Smooth muscle cell (in vitro differentiated cells): ENCODE results near the gene TM9SF3. TPM values are rescaled to one million over a fixed set of nuclear protein-coding genes. Genes with fewer than 3 reads are reported as not detected.

Source experiments
- DNase-seq: peaks from one replicate; lab custom pipeline; 2025; ENCODE audit not compliant: unreplicated experiment; lab: John Stamatoyannopoulos, UW
- H2AFZ ChIP-seq: fragments of 200-600 bp; sonication (generic); 2 replicates; pipeline ENCODE4 v1.6.0; 2016; ENCODE audit warnings: antibody characterized with exemption, low read depth, mild to moderate bottlenecking
- H3F3A ChIP-seq: fragments of 200-600 bp; sonication (generic); 2 replicates; pipeline ENCODE4 v1.6.0; 2017; ENCODE audit warnings: antibody characterized with exemption, low read depth
- H3K27ac ChIP-seq: fragments of 200-600 bp; sonication (generic); 2 replicates; pipeline ENCODE4 v1.5.1; 2016; ENCODE audit warnings: low read depth, mild to moderate bottlenecking
- H3K27me3 ChIP-seq: fragments of 200-600 bp; sonication (generic); 2 replicates; pipeline ENCODE4 v1.6.1; 2016; ENCODE audit warnings: low read depth, mild to moderate bottlenecking
- H3K36me3 ChIP-seq: fragments of 200-600 bp; sonication (generic); 2 replicates; pipeline ENCODE4 v1.5.1; 2016; ENCODE audit warnings: low read depth
- H3K4me1 ChIP-seq: fragments of 200-600 bp; sonication (generic); 2 replicates; pipeline ENCODE4 v1.5.1; 2016; ENCODE audit warnings: low read depth
- H3K4me2 ChIP-seq: fragments of 200-600 bp; sonication (generic); 2 replicates; pipeline ENCODE4 v1.6.0; 2016; ENCODE audit warnings: mild to moderate bottlenecking
- H3K4me3 ChIP-seq: fragments of 200-600 bp; sonication (generic); 2 replicates; pipeline ENCODE4 v1.5.1; 2016; ENCODE audit warnings: mild to moderate bottlenecking
- H3K79me2 ChIP-seq: fragments of 200-600 bp; sonication (generic); 2 replicates; pipeline ENCODE4 v1.6.0; 2016; ENCODE audit warnings: low read depth, mild to moderate bottlenecking
- H3K9ac ChIP-seq: fragments of 200-600 bp; sonication (generic); 2 replicates; pipeline ENCODE4 v1.6.0; 2016; ENCODE audit warnings: low read depth
- H3K9me3 ChIP-seq: fragments of 200-600 bp; sonication (generic); replicated peaks from 2 replicates; pipeline ENCODE4 v1.5.1; 2016; ENCODE audit warnings: low read depth
- H4K20me1 ChIP-seq: fragments of 200-600 bp; sonication (generic); 2 replicates; pipeline ENCODE4 v1.6.0; 2016; ENCODE audit warnings: low read depth
- WGBS: methylation state at CpG from one replicate; pipeline ENCODE4 v1.1.7; 2016; ENCODE audit warnings: low lambda C conversion rate; 5-methylcytosine and 5-hydroxymethylcytosine counted together
- polyA plus RNA-seq: library from polyadenylated mRNA; unstranded; fragments of >200 nt; fragmentation: Nextera tagmentation; extraction: Ambion mirVana; gene quantifications from 2 replicates; pipeline ENCODE4 v1.2.1, GENCODE V29; 2016
- total RNA-seq: library from RNA; depleted of rRNA; stranded (reverse); fragments of >200 nt; gene quantifications from 2 replicates; pipeline ENCODE4 v1.2.3, GENCODE V29; 2014
- TF ChIP-seq, protein P1 (sequence below): fragments of 200-600 bp; sonication (generic); IDR thresholded peaks from 2 replicates; pipeline ENCODE4 v1.5.1; 2017; ENCODE audit warnings: borderline replicate concordance, mild to moderate bottlenecking, antibody characterized with exemption; ENCODE audit not compliant: insufficient read depth, poor library complexity, severe bottlenecking

Gene TM9SF3
- total and polyA plus RNA-seq, 2 experiments from 2014 or later = 126 to 138 TPM

DNA sequence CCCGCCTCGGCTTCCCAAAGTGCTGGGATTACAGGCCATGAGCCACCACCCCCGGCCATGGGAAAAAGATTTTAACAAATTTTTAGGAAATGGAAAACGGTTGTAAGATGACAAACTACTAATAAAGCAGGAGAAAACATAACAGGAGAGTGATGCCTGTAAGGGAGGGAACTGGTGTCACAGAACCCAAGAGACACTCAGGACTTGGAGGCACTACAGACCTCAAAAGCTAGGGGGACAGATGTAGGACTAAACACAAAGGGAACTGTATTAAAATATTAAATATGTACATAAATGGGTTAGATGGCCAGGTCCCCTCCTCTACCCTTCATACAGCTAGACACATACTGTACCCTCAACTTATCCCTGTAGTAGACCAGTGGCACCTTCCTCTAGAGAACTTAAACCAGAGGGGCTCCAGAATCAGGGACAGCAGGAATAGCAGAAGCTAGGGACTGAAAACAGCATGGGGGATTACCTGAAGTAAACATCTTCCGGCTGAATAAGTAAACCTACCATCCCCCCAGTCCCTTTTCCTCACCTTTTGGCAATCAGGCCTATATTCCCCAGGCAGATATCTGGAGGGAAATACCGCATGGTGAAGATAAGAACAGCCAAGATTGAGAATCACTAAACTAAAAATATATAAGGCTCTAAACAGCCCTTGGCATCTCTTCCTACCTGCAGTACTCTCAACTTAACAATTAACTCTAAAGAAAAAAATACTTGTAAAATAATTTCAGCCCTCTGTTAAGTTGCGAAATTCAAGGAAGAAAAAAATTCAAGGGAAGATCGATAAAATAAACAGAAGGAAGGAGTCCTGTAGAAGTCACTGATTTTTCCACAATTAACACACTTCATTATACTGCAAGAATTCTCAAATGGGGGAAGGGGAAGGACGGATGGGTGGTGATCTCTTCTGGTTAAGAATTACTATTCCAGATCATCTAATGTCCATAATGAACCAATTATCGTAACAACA, 15.5 kb downstream of the TM9SF3 start:
- Histone ChIP-seq H3K79me2 (peaks cover 97% of the 10 kb centered on the region), H3K27me3 (no peaks in the 10 kb centered on the region), H3K9me3 (no peaks in the 10 kb centered on the region), H2AFZ (no peak overlapping the region), H3K9ac (no peak overlapping the region), H3K4me1 (no peaks in the 10 kb centered on the region), H3F3A (peaks cover 8% of the 10 kb centered on the region), H3K4me2 (no peak overlapping the region), H3K36me3 (peaks cover 11% of the 10 kb centered on the region), H3K27ac (no peak overlapping the region), H4K20me1 (peaks cover 100% of the 10 kb centered on the region), H3K4me3 (no peak overlapping the region)
- no peak for DNase-seq
- TF ChIP-seq, protein P1, sequence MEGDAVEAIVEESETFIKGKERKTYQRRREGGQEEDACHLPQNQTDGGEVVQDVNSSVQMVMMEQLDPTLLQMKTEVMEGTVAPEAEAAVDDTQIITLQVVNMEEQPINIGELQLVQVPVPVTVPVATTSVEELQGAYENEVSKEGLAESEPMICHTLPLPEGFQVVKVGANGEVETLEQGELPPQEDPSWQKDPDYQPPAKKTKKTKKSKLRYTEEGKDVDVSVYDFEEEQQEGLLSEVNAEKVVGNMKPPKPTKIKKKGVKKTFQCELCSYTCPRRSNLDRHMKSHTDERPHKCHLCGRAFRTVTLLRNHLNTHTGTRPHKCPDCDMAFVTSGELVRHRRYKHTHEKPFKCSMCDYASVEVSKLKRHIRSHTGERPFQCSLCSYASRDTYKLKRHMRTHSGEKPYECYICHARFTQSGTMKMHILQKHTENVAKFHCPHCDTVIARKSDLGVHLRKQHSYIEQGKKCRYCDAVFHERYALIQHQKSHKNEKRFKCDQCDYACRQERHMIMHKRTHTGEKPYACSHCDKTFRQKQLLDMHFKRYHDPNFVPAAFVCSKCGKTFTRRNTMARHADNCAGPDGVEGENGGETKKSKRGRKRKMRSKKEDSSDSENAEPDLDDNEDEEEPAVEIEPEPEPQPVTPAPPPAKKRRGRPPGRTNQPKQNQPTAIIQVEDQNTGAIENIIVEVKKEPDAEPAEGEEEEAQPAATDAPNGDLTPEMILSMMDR = no peak
- 89% methylated on average over 10 of the region's 10 CpGs for WGBS

DNA sequence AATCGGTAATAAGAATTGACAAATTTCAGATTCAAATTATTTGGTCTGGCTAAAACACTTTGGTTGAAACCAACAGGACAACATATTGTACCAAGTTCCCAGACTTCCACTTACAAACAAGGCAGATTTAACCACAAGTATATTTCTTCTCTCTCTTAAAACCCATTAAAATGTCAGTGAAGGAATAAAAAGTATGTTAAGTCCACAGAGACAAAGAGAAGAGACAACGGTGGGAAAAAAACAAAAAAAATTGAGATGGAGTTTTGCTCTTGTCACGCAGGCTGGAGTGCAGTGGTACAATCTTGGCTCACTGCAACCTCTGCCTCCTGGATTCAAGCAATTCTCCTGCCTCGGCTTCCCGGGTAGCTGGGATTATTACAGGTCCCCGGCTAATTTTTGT, 16.3 kb downstream of the TM9SF3 start:
- WGBS = 95% methylated on average over 6 of the region's 6 CpGs
- H3K4me1 ChIP-seq = peaks cover 5% of the 10 kb centered on the region
- H3K79me2 ChIP-seq = peaks cover 97% of the 10 kb centered on the region
- no peak for DNase-seq
- no peaks in the 10 kb centered on the region for H3K27me3 ChIP-seq
- H3K4me3 ChIP-seq = no peak overlapping the region
- H3K9ac ChIP-seq = no peak overlapping the region
- H3K27ac ChIP-seq = no peak overlapping the region
- H3K4me2 ChIP-seq = no peak overlapping the region
- H4K20me1 ChIP-seq = peaks cover 100% of the 10 kb centered on the region
- TF ChIP-seq, protein P1 = no peak
- H3K36me3 ChIP-seq = peaks cover 7% of the 10 kb centered on the region
- peaks cover 10% of the 10 kb centered on the region for H3F3A ChIP-seq
- no peaks in the 10 kb centered on the region for H3K9me3 ChIP-seq
- no peak overlapping the region for H2AFZ ChIP-seq

DNA sequence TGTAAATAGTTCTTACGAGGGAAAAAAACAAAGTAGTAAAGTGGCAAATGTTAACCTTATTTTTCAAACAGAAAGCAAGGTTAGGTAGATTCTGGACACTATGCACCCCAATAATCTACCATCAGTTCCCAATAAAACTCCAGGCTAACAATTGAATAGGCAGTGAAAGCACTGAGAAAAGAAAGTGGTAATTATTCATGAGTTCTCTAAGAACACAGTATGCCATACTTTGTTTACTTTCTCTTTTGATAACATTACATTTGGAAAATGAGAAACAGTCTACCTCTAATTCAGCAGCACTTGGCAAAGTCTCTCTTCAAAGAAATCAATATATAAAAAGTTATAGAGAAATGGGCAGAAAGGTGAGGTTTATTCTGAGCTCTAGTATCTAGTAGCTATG, 18.4 kb downstream of the TM9SF3 start:
- Histone ChIP-seq H3F3A (peaks cover 10% of the 10 kb centered on the region), H3K9me3 (no peaks in the 10 kb centered on the region), H3K36me3 (no peaks in the 10 kb centered on the region), H3K4me2 (no peak overlapping the region), H4K20me1 (peaks cover 100% of the 10 kb centered on the region), H3K27ac (no peak overlapping the region), H3K4me1 (peaks cover 8% of the 10 kb centered on the region), H3K9ac (no peak overlapping the region), H3K4me3 (no peak overlapping the region), H2AFZ (no peak overlapping the region), H3K79me2 (peaks cover 98% of the 10 kb centered on the region), H3K27me3 (no peaks in the 10 kb centered on the region)
- WGBS = 94% methylated on average over 1 of the region's 1 CpG
- TF ChIP-seq, protein P1 = no peak
- DNase-seq = no peak

DNA sequence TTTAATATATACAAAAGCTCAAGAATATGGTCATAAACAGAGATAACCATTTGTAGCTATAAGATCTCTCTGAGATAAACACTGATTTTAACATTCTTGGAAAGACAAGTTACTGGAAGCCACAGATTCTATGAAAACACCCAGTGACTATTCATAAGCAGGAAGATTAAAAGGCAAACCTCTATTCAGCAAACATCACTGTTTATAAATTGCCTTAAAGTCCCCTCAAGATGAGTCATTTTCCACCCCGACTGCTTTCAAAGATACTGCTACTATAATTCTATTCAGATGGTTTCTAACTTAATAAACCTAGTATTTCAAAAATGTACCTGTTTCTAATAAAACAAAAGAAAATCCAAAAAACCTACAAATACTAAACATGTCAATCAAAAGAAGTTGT, 21.0 kb downstream of the TM9SF3 start:
- TF ChIP-seq, protein P1 = no peak
- 10% methylated on average over 1 of the region's 1 CpG for WGBS
- Histone ChIP-seq H4K20me1 (peaks cover 100% of the 10 kb centered on the region), H3K79me2 (peaks cover 87% of the 10 kb centered on the region), H3K4me1 (peaks cover 8% of the 10 kb centered on the region), H3K27ac (peak overlapping the region; percentile 50), H3K4me2 (peak overlapping the region; percentile 64), H3K4me3 (no peak overlapping the region), H3K9me3 (no peaks in the 10 kb centered on the region), H3F3A (peaks cover 10% of the 10 kb centered on the region), H2AFZ (no peak overlapping the region), H3K9ac (no peak overlapping the region), H3K36me3 (peaks cover 3% of the 10 kb centered on the region), H3K27me3 (no peaks in the 10 kb centered on the region)
- DNase-seq = no peak
